HK-2 (cell line): ENCODE measurements around the gene SPTLC3.

Experiments
- DNase-seq: peaks from one replicate; pipeline ENCODE4 v3.0.0-alpha.2; 2018; ENCODE audit not compliant: unreplicated experiment

The SPTLC3 gene

DNA sequence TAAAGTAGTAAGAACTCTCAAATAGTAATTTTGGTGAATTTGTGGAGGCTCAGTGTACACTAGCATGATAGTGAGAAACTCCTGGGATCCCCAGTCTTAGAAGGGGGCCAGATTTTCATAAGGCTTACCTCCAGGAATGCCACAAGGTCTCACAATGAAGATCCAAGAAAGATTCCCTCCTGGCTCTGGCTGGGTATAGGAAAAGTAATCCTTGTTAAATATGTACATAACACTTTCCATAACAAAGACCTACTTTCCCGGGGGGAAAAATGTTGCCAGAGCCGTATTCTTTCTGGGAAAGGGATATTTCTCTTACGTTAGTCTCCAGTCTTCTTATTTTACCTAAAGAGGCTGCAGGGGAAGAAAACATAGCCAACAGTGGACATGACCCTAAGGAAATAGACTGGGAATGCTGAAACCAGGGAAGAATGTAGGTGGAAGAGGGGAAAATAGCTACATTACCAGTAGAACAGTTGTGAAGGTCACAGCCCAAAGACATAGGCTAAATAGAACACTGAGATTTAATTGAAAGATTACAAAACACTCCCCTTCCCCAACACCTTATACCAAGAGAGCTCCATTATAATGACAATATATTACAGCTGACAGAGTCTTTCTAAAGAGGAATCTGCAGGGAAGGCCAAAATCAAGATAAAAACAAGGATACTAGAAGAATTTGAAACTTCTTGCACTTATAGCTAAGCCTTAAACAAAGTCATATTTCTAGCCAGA lies 177.4 kb downstream of the SPTLC3 start:
- no peak for DNase-seq

DNA sequence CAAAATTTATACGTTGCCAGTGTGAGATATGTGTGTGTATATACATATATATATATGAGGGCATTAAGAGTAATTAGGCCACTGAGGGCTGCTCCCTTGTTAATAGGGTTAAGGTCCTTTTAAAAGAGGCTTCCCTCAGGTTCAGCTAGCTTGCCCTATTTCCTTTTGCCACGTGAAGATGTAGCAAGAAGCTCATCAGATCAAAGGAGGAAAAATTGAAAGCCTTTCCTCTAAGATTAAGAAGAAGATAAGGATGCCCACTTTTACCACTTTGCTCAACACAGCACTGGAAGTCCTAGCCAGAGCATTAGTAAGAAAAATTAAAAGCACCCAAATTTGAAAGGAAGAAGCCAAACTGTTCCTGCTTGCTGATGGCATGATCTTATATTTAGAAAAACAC lies 179.1 kb downstream of the SPTLC3 start:
- DNase-seq = no peak

DNA sequence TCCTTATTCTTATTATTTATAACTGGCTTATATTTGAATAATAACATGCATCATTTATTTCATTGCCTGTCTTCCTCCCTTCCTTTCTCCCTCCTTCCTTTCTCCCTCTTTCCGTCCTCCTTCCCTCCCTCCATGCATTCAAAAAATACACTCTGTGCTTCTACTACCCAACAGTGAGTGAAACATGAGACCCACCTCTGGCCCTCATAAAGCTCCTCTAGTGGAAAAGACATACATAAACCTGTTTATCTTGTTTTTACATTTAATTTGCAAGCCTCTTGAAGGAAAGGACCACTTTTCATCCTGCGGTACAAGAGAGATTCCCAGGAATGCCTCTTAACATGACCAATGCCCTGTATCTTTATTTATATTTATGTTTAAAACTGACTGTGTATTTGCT lies 190.5 kb downstream of the SPTLC3 start:
- no peak for DNase-seq

DNA sequence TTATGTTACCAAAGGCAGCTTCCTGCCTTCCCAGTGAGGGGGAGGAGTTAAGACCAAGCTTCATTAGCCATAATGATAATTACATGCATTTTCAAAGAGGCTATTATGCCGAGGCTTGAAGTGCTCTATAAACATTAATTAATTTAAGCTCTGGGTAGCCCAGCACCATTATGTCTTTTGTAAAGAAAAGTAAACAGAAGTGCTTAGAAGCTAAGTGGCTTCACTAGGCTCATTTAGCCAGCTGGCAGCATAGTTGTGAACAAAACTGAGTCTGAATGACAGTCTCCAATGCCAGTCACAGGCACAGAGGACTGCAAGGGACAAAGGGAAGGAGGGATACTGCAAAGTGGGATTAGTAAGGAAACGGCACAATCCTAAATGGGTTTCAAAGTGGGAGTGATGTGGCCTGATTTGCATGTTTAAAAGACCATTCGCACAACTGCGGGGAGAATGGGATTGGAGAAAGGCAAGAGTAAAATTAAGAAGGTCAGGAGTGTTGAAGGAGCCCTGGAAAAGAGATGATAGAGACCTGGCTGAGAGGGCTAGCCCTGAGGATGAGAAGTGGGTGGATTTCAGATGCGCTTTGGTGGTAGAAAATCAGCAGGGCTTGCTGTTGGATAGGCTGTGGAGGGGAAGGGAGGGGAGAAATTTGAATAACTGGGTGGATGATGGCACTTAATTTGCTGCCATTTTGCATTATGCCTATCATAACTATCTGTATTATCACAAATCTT lies 192.2 kb downstream of the SPTLC3 start:
- DNase-seq = no peak

DNA sequence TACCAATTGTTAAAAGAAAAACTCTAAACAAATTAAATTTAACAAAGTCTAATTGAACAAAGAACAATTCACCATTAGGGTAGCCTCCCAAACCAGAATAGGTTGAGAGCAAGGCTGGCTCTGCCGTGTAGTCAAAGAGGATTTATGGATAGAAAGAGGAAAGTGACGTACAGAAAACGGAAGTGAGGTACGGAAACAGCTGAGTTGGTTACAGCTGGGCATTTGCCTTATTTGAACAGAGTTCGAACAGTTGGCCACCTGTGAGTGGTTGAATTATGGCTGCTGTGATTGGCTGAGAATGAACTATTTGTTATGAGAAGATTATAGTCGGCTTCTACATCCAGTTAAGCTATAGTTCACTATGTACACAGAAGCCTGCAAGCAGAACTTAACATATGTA lies 193.8 kb downstream of the SPTLC3 start:
- no peak for DNase-seq

DNA sequence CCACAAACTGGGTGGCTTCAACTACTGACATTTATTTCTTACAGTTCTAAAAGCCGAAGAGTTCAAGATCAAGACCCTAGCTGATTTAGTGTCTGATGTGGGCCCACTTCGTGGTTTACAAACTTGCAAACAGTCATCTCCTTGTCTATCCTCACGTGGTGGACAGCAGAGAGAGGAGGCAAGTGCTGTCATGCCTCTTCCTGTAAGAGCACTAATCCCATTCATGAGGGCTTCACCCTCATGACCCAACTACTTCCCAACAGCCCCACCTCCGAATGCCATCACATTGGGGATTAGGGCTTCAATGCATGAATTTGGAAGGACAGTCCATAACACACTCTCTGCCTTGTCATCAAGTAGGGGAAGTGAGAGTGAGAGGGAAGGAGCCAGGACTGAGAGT lies 196.7 kb downstream of the SPTLC3 start:
- no peak for DNase-seq

DNA sequence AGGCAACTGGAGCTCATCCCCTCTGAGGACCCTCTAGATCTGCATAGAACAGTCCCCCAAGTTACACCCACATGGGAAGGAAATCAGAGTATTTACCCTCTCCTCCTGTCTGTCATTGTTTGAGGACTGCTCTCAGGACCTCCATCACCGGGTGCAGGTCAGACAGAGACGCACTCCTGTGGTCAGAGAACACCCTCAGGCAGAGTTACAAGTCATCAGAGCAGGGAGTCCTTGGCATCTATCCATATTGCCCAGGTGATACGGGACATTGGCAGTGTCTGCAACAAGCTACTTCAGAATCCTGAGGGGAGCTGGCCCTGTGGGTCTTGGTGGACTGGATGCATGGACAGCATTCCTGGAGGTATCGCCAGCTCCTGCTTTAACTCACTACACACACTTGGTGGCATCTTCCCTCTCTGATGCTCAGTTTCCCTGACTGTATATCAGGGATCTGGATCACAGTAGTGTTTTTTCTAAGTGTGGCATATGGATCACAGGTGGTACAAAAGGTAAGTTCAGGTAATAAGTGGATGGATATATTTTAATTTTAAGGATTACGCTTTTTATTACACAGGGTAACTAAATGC lies 197.2 kb downstream of the SPTLC3 start:
- DNase-seq = no peak

DNA sequence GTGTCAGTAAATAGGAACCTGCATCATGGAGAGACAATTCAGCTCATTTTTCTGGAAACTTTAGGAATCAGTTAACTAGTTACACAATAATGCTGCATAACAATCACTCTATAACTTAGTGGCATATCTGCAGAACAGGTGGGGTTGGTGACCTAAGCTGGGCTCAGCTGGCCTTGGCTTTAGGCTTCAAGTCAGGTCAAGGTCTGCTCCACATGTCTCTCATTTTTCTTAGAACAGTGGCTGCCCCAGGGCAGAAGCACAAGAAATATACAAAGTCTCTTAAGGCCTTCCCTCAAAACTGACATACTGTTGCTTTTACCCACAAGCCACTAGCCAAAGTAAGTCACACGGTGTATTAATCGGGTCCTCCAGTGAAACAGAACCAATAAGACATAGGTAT lies 198.2 kb downstream of the SPTLC3 start:
- DNase-seq = no peak

DNA sequence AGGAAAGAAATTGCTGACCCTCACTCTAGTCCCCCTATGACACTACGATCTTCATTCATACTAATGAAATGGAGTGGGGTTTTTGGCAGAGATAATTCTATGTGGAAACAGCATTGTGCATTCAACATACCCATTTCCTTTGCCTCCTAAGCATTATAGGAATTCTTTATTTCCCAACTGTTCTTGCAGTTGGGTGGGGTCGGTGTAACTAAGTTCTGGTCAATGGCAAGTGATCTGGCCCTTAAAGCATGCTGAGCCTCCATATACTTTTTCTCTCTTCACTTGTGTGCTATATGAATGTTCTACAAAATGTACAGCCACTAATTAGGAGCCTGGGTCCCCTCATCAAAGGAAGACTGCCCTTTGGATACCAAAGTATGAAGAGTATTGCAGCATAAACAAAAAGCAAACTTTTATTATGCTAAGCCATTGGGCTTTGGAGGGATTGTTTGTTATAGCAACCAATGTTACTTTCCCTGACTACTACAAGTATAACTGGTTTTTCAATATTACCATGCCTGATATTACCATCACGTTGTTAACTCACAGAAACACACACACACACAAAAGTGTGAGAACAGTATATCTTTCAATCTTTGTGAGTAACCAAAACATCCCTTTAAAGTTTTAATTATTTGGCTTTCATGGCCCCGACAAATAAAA lies 203.3 kb downstream of the SPTLC3 start:
- DNase-seq = no peak

DNA sequence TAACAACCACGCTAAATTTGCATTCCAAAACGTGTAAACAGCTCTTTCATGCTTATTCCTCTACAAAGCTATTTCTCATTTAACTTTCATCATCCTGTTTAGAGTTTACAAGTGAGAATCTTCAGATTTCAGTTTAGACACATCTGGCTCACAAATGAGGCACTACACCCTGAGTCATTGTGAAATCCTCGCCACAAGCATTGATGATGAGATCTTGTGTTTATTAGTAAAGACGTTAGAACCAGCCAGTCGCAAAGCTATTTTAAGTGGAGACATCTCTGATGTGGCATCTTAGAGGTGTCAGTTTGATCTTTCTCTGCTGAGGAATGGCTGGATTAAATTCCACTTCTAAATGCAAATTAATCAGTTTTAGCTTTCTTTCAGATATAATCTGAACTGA lies 204.0 kb downstream of the SPTLC3 start:
- no peak for DNase-seq

DNA sequence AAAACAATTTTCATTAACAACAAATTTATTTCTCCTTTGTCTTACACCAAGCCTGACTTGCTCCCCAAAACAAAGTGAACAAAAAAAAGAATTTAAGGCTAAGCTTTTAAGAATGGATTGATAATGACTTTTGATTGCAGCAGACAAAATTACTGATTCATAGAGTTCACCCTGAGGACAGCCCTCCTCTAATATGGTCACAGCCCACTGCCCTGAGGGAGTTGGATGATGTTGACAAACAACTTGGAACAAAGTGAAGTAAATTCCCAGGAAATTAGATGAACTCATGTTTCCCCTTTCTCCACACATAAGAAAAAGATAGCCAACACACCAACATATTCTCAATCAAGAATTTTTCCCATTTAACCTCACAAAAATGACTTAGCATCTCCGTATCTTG lies 204.6 kb downstream of the SPTLC3 start:
- no peak for DNase-seq

DNA sequence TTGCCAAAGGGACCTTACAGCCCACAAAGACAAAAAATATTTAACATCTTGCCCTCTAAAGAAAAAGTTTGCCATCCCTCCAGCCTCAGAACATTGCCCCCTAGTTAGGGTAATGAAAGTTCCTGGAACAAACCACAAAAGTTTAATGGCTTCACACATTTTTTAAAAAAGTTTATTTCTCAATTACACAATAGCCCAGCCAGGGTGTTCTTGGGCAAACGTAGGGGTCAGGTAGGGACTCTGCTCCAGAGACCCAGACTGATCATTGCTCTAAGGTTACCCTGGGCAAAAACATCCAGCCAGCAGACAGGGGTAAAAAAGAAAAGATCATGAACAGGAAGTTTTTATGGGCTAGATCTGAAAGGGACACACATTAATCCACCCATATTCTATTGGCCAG lies 207.8 kb downstream of the SPTLC3 start:
- no peak for DNase-seq
